GM18511 (cell line): ENCODE data around the gene G3BP1.
A peak's percentile ranks its signal among the peaks of the same experiment; 100 is the strongest.
"Not testable (repeated sequence)": the region's sequence is repeated elsewhere in the genome, so short reads cannot be mapped to it uniquely, and the experiment has no call there.

ENCODE experiments used
- ATAC-seq: cut with Tn5 transposase; IDR thresholded peaks from one replicate; pipeline ENCODE4 v1.9.1; 2021; ENCODE audit warnings: mild to moderate bottlenecking, moderate library complexity; ENCODE audit not compliant: unreplicated experiment

G3BP1 gene

DNA sequence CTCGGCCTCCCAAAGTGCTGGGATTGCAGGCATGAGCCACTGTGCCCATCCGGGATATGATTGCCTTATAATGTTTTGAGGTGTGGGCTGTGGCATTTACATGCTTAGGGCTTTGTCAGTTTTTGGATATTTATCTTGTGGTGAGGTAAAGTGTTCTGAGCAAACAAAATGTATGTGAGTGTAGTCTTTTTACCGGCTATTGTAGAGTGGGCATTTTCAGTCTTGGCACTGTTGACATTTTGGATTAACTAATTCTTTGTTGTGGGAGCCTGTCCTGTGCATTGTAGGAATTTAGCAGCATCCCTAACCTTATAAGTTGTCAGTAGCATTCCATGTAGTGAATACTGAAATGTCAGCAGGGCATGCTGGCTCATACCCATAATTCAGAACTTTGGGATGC lies 21.6 kb downstream of the G3BP1 start:
- ATAC-seq, result no peak

DNA sequence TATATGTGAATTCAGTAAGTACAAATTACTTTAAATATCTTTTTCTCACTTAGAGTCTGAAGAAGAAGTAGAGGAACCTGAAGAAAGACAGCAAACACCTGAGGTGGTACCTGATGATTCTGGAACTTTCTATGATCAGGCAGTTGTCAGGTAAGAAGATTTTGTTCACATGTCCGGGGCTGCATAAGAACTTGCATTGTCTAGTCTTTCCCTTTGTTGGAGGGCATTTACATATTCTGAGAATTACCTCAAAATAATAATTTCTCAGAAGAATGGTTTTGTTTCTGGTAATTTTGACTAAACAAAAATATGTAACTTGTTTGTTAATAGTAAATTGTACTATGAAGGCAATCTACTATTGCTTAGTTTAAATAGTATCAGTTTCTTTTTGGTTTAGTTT lies 23.7 kb downstream of the G3BP1 start:
- ATAC-seq, result no peak

- no peak for ATAC-seq
Observed at GRCh38 chr5:151798674-151799073, 26.9 kb downstream of the G3BP1 start.

DNA sequence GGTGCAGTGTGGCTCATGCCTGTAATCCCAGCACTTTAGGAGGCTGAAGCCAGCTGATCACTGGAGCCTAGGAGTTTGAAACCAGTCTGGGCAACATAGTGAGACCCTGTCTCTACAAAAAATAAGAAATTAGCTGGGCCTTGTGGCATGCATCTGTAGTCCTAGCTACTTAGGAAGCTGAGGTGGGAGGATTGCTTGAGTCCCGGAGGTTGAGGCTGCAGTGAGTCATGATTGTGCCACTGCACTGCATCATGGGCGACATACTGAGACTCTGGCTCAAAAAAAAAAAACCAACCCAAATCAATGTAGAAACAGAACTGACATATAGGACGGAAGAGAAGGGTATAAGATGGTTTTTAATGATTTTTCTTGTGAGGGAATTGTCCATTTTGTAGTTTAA lies 27.7 kb downstream of the G3BP1 start:
- no peak for ATAC-seq

GRCh38 chr5:151800532-151800931 lies 28.8 kb downstream of the G3BP1 start:
- no peak for ATAC-seq

DNA sequence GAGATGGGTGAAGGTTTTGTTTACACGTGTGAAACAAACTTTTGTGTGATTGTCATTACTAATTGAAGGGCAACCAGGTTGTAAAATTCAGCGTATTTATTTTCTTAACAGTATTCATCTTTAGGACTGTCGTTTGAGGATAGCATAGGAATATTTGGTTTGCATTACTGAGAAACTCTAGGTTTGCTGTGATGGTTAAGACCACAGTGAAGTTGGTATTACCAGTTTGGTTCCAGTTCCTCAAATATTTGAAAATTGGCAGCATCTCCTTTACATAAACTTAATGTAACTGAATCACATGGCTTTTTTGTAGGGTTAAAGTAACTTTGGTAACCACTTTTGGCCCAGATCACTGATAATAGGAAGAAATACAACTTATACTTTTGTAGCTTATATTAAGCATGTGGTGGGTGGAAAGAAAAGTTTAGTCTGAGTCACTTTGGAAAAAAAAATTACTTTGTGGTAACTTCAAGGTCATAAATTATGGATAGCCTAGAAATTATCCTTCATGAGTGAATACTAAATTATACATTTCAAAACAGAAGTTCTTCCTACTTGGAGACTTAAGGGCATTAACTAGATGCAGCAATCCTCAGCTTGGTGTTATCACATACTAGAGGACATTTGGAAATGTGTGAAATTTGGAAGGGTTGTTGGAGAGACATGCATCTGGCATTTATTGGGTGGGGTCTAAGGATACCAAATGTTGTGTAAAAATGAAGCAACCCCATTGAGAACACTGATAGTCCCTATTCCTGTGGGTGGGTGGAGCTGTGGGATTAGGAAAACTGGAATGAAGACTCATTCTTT lies 33.9 kb downstream of the G3BP1 start:
- no peak for ATAC-seq

DNA sequence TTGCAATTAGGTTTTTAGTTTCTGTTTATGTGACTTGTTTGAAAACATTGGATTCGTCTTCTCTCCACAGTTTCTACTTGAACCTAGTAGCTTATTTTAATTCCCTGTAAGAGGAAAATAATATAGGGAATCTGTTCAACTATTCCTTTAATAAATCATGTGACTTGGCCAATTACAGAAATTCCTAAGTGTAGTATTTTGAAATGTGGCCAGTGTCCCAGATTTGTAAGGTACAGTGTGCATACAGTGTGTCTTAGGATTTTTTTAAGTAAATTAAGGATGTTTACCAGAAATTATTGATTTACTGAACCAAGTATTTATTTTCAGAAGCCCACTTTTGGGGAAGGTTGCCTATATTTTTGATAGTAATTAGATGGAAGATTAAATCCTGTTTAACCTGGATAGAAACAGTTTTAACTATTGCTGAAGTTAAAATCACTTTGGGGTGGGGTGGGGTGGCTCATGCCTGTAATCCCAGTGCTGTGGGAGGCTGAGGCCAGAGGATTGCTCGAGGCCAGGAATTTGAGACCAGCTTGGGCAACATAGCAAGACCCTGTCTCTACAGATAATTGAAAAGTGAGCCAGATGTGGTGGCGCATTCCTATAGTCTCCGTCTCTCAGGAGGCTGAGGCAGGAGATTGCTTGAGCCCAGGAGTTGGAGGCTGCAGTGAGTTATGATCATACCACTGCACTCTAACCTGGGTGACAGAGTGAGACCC lies 36.9 kb downstream of the G3BP1 start:
- ATAC-seq, result no peak

DNA sequence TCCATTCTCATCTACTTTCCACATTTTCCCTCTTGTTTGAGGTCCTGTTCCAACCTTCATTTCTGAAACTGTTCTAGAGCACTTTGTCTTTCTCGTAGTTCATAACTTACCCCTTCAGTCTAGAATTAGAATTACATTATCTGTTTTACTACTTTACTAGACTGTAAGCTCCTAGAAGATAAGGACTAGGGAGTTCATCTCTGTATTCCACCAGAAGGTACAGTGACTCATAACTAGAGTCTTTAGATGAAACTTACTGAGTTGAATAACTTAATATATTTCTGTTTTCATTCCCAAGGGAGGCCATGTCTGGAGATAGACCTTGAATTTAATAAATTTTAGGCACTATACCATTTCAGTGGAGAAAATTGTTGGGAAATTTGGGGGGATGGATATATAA lies 38.7 kb downstream of the G3BP1 start:
- no peak for ATAC-seq

DNA sequence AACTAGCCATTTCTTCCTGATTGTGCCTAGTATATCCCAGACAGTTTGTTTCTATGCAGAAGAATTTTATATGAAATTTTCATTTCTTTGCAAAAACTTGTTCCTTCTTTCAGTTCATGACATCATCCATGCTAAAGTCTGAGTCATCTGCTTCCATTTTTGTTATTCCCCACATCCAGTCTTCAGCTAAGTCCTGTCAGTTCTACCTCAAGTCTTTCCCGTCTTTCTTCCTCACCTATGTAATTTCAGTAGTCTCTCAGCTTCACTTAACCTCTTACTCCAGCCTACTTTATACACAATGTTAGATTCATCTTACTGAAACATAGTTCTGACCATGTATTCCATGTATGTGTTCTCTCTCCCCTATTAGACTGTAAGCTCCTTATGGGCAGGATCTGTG lies 39.1 kb downstream of the G3BP1 start:
- no peak for ATAC-seq

DNA sequence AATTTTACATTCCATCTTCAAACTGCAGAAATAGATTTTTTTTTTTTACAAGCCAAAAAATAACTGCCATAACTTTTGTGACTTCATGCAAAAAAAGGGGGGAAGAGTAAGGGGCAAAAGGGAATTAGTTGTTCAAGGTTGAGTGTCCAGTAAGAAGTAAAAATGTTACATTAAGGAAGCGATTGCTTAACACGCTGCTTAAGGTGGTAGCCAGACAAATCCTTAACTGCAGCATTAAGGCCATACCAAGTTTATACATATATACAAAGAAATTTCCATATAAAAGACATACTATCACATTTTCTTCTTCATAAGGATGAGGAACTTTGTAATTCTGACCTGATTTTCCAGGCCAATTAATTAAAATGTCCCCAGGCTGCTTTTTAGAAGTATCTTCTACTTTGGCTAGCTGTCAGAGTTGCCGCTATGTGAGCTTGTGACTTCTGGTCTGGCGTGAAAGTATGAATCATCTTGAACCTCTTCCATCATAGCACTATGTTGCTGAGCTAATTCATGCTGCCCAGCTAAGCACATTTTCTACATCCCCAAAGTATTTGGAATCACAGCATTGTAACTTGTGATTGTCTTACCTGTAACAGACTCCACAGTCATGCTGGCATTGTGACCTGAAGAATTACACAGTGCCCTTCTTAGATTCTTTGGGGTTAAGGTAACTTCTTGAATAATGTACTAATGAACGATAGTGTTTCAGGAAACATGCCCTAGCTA lies 40.0 kb downstream of the G3BP1 start:
- no peak for ATAC-seq

DNA sequence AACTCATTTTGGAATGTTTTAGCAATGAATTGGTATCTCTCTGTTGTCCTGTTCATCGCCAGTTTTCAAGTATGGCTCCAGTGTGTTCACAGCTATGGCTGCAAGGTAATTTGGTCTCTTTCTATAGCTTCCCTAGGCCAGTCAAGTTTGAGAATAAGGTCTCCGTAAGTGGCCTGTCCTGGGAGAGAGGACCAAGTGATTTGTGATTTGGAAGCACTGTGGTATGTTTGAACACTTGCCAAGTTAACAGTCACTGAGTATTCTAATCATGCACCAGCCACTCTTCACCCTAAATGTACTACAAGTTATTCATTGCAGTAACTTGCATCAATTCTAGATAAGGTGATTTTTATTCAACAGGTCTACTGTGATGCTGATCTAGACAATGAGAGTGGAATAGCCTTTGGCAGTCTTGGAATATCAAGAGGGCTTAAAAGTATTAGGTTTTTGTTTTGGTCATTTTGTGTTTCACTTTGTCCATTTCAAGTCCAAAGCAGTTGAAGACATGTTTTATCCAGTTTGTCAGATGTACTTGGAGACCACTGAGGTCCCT lies 41.1 kb downstream of the G3BP1 start:
- no peak for ATAC-seq

DNA sequence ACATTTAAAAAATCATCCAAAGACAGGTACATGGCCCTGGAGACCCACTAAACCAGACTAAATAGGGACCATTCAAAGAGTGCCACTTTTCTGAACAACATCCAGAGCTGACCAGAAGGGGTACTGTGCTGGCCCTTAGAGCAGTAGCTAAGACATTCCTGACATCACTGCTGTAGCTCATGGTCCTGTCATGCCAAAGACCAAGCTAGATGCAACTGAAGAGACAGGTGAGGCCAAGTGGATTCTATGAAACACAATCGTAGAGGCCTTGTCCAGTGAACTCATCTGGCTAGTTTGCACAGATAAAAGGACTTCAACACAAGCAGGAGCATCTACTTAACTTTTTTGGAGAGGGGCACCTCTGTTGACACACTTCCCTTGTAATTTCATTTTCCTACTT lies 43.3 kb downstream of the G3BP1 start:
- no peak for ATAC-seq

GRCh38 chr5:151819830-151820229 lies 48.1 kb downstream of the G3BP1 start:
- ATAC-seq, result no peak

DNA sequence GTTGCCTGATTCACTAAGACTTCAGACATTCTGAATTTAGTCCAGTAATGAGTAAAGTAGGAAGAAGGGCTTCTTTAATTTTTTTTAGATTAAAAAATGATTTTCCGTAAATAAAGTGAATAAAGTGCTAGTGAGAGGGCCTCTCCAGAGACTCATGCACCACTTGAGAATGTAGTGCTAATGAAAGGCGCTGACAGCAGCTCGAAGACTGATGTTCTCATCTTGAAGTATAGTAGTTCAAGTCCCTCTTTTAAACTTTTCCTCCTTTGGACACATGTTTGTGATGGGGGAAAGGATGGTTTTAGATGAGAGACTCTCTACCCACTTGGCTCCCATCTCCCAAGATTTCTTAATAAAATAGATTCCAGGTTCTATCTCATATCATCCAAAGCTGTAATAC lies 48.5 kb downstream of the G3BP1 start:
- ATAC-seq, result no peak

- no peak for ATAC-seq
Observed at GRCh38 chr5:151820903-151821302, 49.1 kb downstream of the G3BP1 start.

DNA sequence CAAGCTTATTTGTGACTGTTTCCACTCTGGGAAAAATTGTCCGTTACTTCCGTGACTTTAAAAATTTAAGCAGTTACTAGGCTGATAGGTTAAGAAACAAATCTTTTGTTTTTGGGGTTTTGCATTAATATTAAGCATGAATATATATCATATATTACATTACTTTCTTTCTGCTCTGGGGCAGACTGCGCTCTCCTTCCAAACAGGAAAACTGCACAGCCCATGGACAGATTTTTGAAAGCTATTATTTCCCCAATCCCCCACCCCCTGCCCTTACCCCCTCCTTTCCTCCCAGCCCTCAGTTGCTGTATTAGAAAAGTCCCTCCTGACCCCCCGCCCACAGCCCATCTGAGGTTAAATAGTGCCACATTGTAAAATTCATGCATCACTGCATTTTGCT lies 50.4 kb downstream of the G3BP1 start:
- no peak for ATAC-seq

GRCh38 chr5:151825445-151825844 lies 53.7 kb downstream of the G3BP1 start:
- peak; percentile 76 for ATAC-seq

DNA sequence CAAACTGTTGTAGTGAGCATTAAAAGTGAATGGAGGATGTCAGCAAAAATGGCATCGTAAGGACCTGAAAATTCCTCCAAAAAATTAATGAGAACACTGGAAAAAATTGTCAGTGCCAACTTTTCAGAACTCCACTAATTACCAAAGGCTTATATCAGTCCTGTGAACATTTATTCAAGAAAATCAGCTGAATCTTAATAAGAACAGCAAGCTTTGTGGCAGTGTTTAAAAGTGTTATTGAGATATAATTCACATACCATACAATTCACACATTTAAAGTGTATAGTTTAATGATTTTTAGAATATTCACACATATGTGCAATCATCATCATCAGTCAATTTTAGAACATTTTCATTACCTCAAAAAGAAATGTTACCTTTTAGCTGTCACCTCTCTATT lies 57.6 kb downstream of the G3BP1 start:
- no peak for ATAC-seq

DNA sequence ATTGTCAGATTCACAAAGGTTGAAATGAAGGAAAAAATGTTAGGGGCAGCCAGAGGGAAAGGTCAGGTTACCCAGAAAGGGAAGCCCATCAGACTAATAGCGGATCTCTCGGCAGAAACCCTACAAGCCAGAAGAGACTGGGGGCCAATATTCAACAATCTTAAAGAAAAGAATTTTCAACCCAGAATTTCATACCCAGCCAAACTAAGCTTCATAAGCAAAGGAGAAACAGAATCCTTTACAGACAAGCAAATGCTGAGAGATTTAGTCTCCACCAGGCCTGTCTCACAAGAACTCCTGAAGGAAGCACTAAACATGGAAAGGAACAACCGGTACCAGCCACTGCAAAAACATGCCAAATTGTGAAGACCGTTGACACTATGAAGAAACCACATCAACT lies 61.1 kb downstream of the G3BP1 start:
- ATAC-seq, result not testable (repeated sequence)

- ATAC-seq, result no peak
Observed at GRCh38 chr5:151846765-151847164, 75.0 kb downstream of the G3BP1 start.

- no peak for ATAC-seq
Observed at GRCh38 chr5:151847871-151848270, 76.1 kb downstream of the G3BP1 start.

- ATAC-seq, result no peak
Observed at GRCh38 chr5:151855701-151856100, 83.9 kb downstream of the G3BP1 start.
